CD14-positive monocyte (primary cell): Measurements from ENCODE around the gene IGF2. TPM values are rescaled to one million over a fixed set of nuclear protein-coding genes. Genes with fewer than 3 reads are reported as not detected.

Experiments used
- DNase-seq, 3 donors: peaks; one replicate each; pipeline ENCODE4 v3.0.0-alpha.2; 2011 to 2022
- H2AFZ ChIP-seq: 2 replicates; pipeline ENCODE4 v1.6.0; 2012; ENCODE audit warnings: mild to moderate bottlenecking, low read depth, low read length, inconsistent platforms; ENCODE audit not compliant: insufficient read depth, poor library complexity, severe bottlenecking
- H3K27ac ChIP-seq, 2 donors: 1 replicate in 1 of 2; 2 replicates in 1 of 2; pipeline ENCODE4 v1.5.1; 2012 to 2013; ENCODE audit warnings: low read length in 2 of 2, control low read depth in 1 of 2, inconsistent platforms in 1 of 2, low read depth in 1 of 2, mild to moderate bottlenecking in 1 of 2
- H3K27me3 ChIP-seq, 2 donors: one replicate each; pipeline versions ENCODE4 v1.6.0 to v1.6.1; 2011 to 2013; ENCODE audit warnings: low read length in 2 of 2; ENCODE audit not compliant: control insufficient read depth in 2 of 2, insufficient read depth in 2 of 2
- H3K36me3 ChIP-seq, 2 donors: replicated peaks in 1 of 2; 1 replicate in 1 of 2; 2 replicates in 1 of 2; pipeline versions ENCODE4 v1.5.1 to v1.6.1; 2012 to 2013; ENCODE audit warnings: low read length in 2 of 2, control low read depth in 1 of 2, inconsistent platforms in 1 of 2, mild to moderate bottlenecking in 1 of 2; ENCODE audit not compliant: insufficient read depth in 2 of 2, control insufficient read depth in 1 of 2
- H3K4me1 ChIP-seq, 2 donors: 1 replicate in 1 of 2; 2 replicates in 1 of 2; pipeline versions ENCODE4 v1.5.1 to v1.6.1; 2012 to 2013; ENCODE audit warnings: low read length in 2 of 2, control low read depth in 1 of 2, inconsistent platforms in 1 of 2, mild to moderate bottlenecking in 1 of 2, moderate library complexity in 1 of 2; ENCODE audit not compliant: insufficient read depth in 2 of 2, control insufficient read depth in 1 of 2
- H3K4me2 ChIP-seq: replicated peaks from 2 replicates; pipeline ENCODE3; 2012; ENCODE audit warnings: low read length, moderate library complexity, mild to moderate bottlenecking; ENCODE audit not compliant: poor library complexity, severe bottlenecking; ENCODE audit errors: extremely low read depth
- H3K4me3 ChIP-seq, 3 experiments: fragments of 200-600 bp in 1 of 3; sonication (generic) in 1 of 3; replicated peaks in 1 of 3; 1 replicate in 2 of 3; 2 replicates in 1 of 3; pipeline ENCODE4 v1.5.1; 2011 to 2013; ENCODE audit warnings: low read length in 3 of 3, mild to moderate bottlenecking in 3 of 3, control low read depth in 2 of 3, low read depth in 2 of 3, inconsistent platforms in 1 of 3, moderate library complexity in 1 of 3
- H3K79me2 ChIP-seq: 2 replicates; pipeline ENCODE4 v1.6.0; 2012; ENCODE audit warnings: mild to moderate bottlenecking, control low read depth, inconsistent platforms, low read length, moderate library complexity; ENCODE audit not compliant: insufficient read depth
- H3K9ac ChIP-seq: 2 replicates; pipeline ENCODE4 v1.6.0; 2017; ENCODE audit warnings: low read length, mild to moderate bottlenecking; ENCODE audit not compliant: insufficient read depth, poor library complexity, severe bottlenecking
- H3K9me3 ChIP-seq, 2 donors: replicated peaks in 1 of 2; 1 replicate in 1 of 2; 2 replicates in 1 of 2; pipeline versions ENCODE4 v1.5.1 to v1.6.1; 2012 to 2013; ENCODE audit warnings: low read length in 2 of 2, control low read depth in 1 of 2; ENCODE audit not compliant: control insufficient read depth in 1 of 2, insufficient read depth in 1 of 2
- H4K20me1 ChIP-seq: 2 replicates; pipeline ENCODE4 v1.6.0; 2012; ENCODE audit warnings: mild to moderate bottlenecking, low read length, control low read depth, moderate library complexity; ENCODE audit not compliant: insufficient read depth
- H3K27ac Mint-ChIP-seq, 7 donors: one replicate each; pipeline ENCODE4 v1.8.0; 2020; ENCODE audit warnings: mild to moderate bottlenecking in 7 of 7, mixed read lengths in 7 of 7, moderate library complexity in 6 of 7, inconsistent platforms in 2 of 7
- H3K27me3 Mint-ChIP-seq, 3 donors: one replicate each; pipeline ENCODE4 v1.8.0; 2021 to 2022; ENCODE audit warnings: low read depth in 3 of 3, mild to moderate bottlenecking in 3 of 3, mixed read lengths in 3 of 3, moderate library complexity in 3 of 3, inconsistent platforms in 1 of 3
- H3K36me3 Mint-ChIP-seq, 2 donors: one replicate each; pipeline ENCODE4 v1.8.0; 2020; ENCODE audit warnings: mixed read lengths in 2 of 2, inconsistent platforms in 1 of 2, mild to moderate bottlenecking in 1 of 2
- H3K4me1 Mint-ChIP-seq: one replicate; pipeline ENCODE4 v1.8.0; 2020; ENCODE audit warnings: mild to moderate bottlenecking, mixed read lengths
- H3K4me3 Mint-ChIP-seq, 2 donors: one replicate each; pipeline ENCODE4 v1.8.0; 2020; ENCODE audit warnings: mild to moderate bottlenecking in 2 of 2, mixed read lengths in 2 of 2, moderate library complexity in 1 of 2
- H3K9me3 Mint-ChIP-seq, 7 donors: one replicate each; pipeline ENCODE4 v1.8.0; 2020 to 2022; ENCODE audit warnings: mixed read lengths in 7 of 7, mild to moderate bottlenecking in 6 of 7, moderate library complexity in 6 of 7, inconsistent platforms in 2 of 7
- WGBS: methylation state at CpG from one replicate; pipeline ENCODE4 v1.1.5; 2013; ENCODE audit warnings: missing lambda C conversion rate; ENCODE audit not compliant: insufficient coverage; 5-methylcytosine and 5-hydroxymethylcytosine counted together
- intact Hi-C, 2 donors: fragments of 100-400 bp; cut with micrococcal nuclease; formaldehyde crosslinking; loops; one replicate each; pipeline versions ENCODE4 v1.15.0 to v1.15.1; 2023
- polyA plus RNA-seq, 3 donors: library from polyadenylated mRNA; depleted of rRNA in 1 of 3; unstranded in 2 of 3; stranded (reverse) in 1 of 3; fragments of 300-500 nt in 2 of 3; fragments of >200 nt in 1 of 3; fragmentation: Illumina TruSeq in 2 of 3; gene quantifications; 1 replicate in 2 of 3; 2 replicates in 1 of 3; pipeline ENCODE4 v1.2.3, GENCODE V29; 2012 to 2021
- TF ChIP-seq, protein P1 (sequence below): fragments of 200-600 bp; IDR thresholded peaks from one replicate; pipeline ENCODE4 v1.8.0; 2022; ENCODE audit warnings: antibody characterized with exemption, mild to moderate bottlenecking

IGF2 gene
- polyA plus RNA-seq, 3 donors: not detected

DNA sequence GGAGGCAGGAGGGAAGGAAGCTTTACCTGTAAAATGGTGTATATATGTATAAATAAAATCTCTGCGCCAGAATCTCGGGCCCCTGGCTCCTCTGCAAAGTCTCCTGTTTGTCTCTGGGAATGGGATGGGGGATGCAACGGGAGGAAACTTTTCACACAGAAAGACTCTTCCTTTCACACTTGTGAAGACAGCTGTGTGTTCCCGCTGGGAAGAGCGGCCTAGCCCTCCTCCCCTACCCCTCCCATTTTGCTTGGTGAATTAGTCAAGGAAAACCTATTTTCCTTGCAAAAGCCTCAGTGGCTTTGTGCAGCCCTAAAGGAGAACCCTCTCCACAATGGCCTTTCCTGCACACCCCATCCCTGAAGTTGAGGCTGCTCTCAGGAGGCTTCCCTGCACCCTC lies 9.4 kb upstream of the IGF2 start:
- Histone ChIP-seq H3K79me2 (no peaks in the 10 kb centered on the region), H3K4me3 (no peak overlapping the region), H3K27me3 (peaks cover 7 to 72% of the 10 kb centered on the region in 2 donors), H3K36me3 (no peaks in the 10 kb centered on the region), H2AFZ (no peak overlapping the region), H3K4me2 (no peak overlapping the region), H3K27ac (no peak overlapping the region), H3K9ac (no peak overlapping the region), H3K4me1 (peaks cover 5 to 7% of the 10 kb centered on the region in 2 donors), H3K9me3 (peaks cover 0 to 8% of the 10 kb centered on the region in 2 donors), H4K20me1 (no peaks in the 10 kb centered on the region)
- intact Hi-C loops: loop anchor here in 1 of 2 donors (5.0 kb wide), 1 partner anchor 316 kb away; the partner anchor contains the start of gene SYT8
- no peak for DNase-seq
- Mint-ChIP-seq H3K27me3 (peaks cover 63 to 86% (median 70%) of the 10 kb centered on the region in 3 donors), H3K27ac (no peak overlapping the region), H3K4me1 (peaks cover 8% of the 10 kb centered on the region), H3K36me3 (no peaks in the 10 kb centered on the region), H3K9me3 (peaks cover 0 to 6% (median 2%) of the 10 kb centered on the region in 7 donors), H3K4me3 (no peak overlapping the region)
- TF ChIP-seq, protein P1, sequence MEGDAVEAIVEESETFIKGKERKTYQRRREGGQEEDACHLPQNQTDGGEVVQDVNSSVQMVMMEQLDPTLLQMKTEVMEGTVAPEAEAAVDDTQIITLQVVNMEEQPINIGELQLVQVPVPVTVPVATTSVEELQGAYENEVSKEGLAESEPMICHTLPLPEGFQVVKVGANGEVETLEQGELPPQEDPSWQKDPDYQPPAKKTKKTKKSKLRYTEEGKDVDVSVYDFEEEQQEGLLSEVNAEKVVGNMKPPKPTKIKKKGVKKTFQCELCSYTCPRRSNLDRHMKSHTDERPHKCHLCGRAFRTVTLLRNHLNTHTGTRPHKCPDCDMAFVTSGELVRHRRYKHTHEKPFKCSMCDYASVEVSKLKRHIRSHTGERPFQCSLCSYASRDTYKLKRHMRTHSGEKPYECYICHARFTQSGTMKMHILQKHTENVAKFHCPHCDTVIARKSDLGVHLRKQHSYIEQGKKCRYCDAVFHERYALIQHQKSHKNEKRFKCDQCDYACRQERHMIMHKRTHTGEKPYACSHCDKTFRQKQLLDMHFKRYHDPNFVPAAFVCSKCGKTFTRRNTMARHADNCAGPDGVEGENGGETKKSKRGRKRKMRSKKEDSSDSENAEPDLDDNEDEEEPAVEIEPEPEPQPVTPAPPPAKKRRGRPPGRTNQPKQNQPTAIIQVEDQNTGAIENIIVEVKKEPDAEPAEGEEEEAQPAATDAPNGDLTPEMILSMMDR: no peak
- WGBS: 66% methylated on average over 2 of the region's 5 CpGs

DNA sequence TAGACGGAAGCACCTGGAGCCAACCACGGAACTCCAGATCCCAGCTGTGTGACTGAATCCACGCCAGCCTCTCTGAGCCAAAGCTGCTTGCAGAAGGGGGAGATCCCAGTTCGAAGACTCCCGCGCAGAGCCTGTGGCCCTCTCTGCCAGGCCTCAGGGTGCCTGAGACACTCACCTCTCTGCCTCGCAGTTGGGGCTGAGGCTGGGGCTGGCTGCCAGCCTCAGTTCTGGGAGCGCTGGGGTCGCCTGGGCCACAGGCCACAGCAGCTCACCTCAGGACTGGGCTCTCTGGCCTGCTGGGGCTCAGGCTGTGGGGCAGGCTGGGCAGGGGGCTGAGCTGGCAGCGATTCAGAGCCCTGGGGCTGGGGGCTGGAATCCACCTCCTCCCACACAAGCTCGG lies 8.2 kb upstream of the IGF2 start:
- TF ChIP-seq, protein P1: no peak
- DNase-seq: no peak
- H3K9me3 Mint-ChIP-seq: peaks cover 0 to 9% (median 2%) of the 10 kb centered on the region in 7 donors
- peaks cover 75 to 89% (median 81%) of the 10 kb centered on the region in 3 donors for H3K27me3 Mint-ChIP-seq
- Histone ChIP-seq H3K27ac (no peak overlapping the region), H3K36me3 (no peaks in the 10 kb centered on the region), H4K20me1 (no peaks in the 10 kb centered on the region), H3K4me1 (peaks cover 5 to 7% of the 10 kb centered on the region in 2 donors), H3K4me2 (no peak overlapping the region), H3K9me3 (peaks cover 0 to 8% of the 10 kb centered on the region in 2 donors), H3K4me3 (no peak overlapping the region), H3K9ac (no peak overlapping the region), H3K27me3 (peaks cover 17 to 84% of the 10 kb centered on the region in 2 donors), H2AFZ (no peak overlapping the region), H3K79me2 (no peaks in the 10 kb centered on the region)
- no peak overlapping the region for H3K27ac Mint-ChIP-seq
- H3K4me3 Mint-ChIP-seq: peak overlapping the region in 1 of 2 donors; percentile 68
- intact Hi-C loops: loop anchor here in 1 of 2 donors (5.0 kb wide), 1 partner anchor 315 kb away; the partner anchor contains the start of gene SYT8
- H3K36me3 Mint-ChIP-seq: no peaks in the 10 kb centered on the region
- H3K4me1 Mint-ChIP-seq: peaks cover 7% of the 10 kb centered on the region
- WGBS: 51% methylated on average over 8 of the region's 11 CpGs
